Endometrial microvascular endothelial cells (primary cell): ENCODE measurements around the gene AP5B1. TPM values are rescaled to one million over a fixed set of nuclear protein-coding genes. Genes with fewer than 3 reads are reported as not detected.

Experiments
- in situ Hi-C: cut with HindIII; loops from 2 replicates; pipeline ENCODE4 v1.10.0; 2017; ENCODE audit warnings: low sequenced_read_pairs, low pct_unique_long_range_greater_than_20kb; ENCODE audit errors: inconsistent ontology term
- total RNA-seq: library from RNA; depleted of rRNA; stranded (reverse); fragments of >200 nt; gene quantifications from one replicate; pipeline ENCODE4 v1.2.3, GENCODE V29; 2015; ENCODE audit errors: inconsistent ontology term

Gene AP5B1
- total RNA-seq, 1 donor from 2014 or later, result 8.5 TPM

GRCh38 chr11:65786786-65787636 is 6.2 kb upstream of the AP5B1 start, which contains the start of gene OVOL1:
Gene OVOL1 (plus strand): TSS chr11:65787063. CDS start chr11:65787374, 311 bp downstream.
- in situ Hi-C loops, result no loop called here

- in situ Hi-C loops, result no loop called here
These were observed 5.4 kb upstream of the AP5B1 start for GRCh38 chr11:65786008-65786785.

GRCh38 chr11:65785319-65786007 is 4.7 kb upstream of the AP5B1 start:
- in situ Hi-C loops, result no loop called here

GRCh38 chr11:65782816-65783228 is 2.0 kb upstream of the AP5B1 start:
- in situ Hi-C loops, result no loop called here

GRCh38 chr11:65781962-65782815 is 1.4 kb upstream of the AP5B1 start:
- in situ Hi-C loops, result no loop called here

GRCh38 chr11:65781152-65781961 is 581 bp upstream of the AP5B1 start:
- in situ Hi-C loops, result no loop called here

- in situ Hi-C loops, result no loop called here
These were observed 632 bp downstream of the AP5B1 start for GRCh38 chr11:65779919-65780769.

GRCh38 chr11:65779669-65779918 is 1.2 kb downstream of the AP5B1 start:
- in situ Hi-C loops, result no loop called here

GRCh38 chr11:65778901-65779668 is 1.7 kb downstream of the AP5B1 start:
- in situ Hi-C loops, result no loop called here

- in situ Hi-C loops, result no loop called here
These were observed 2.3 kb downstream of the AP5B1 start for GRCh38 chr11:65778431-65778900.

- in situ Hi-C loops, result no loop called here
These were observed 2.9 kb downstream of the AP5B1 start for GRCh38 chr11:65777821-65778361.

GRCh38 chr11:65777241-65777640 is 3.5 kb downstream of the AP5B1 start:
- in situ Hi-C loops, result no loop called here

- in situ Hi-C loops, result no loop called here
These were observed 4.0 kb downstream of the AP5B1 start for GRCh38 chr11:65776710-65777141.

- in situ Hi-C loops, result no loop called here
These were observed 4.6 kb downstream of the AP5B1 start for GRCh38 chr11:65776196-65776595.

GRCh38 chr11:65774525-65775306 is 6.1 kb downstream of the AP5B1 start:
- in situ Hi-C loops, result no loop called here
